K562 (cell line): ENCODE data around the gene RNF114. TPM values are rescaled to one million over a fixed set of nuclear protein-coding genes. Genes with fewer than 3 reads are reported as not detected.

Experiments used
- ATAC-seq: fragments of 200-7000 bp; cut with Tn5 transposase; 3 replicates; pipeline ENCODE4 v1.9.1; 2020; ENCODE audit warnings: moderate library complexity
- BruUV-seq: library from RNA; stranded (reverse); fragments of 400-500 nt; replicated peaks from 2 replicates; lab custom pipeline; 2021; lab: Mats Ljungman, UMichigan
- CTCF ChIA-PET: fragments of 300-600 bp; formaldehyde crosslinking; extraction: SDS; loops from one replicate; lab custom pipeline; 2021; ENCODE audit warnings: low intra/inter-chr PET ratio; lab: Yijun Ruan, JAX
- POLR2A ChIA-PET: fragments of 300-600, 350-650 bp; sonication (Branson Sonifier 250); formaldehyde crosslinking; extraction: SDS; loops from one replicate; lab custom pipeline; 2021; ENCODE audit warnings: antibody characterized with exemption, inconsistent platforms; lab: Yijun Ruan, JAX
- DNase-seq, 4 experiments: peaks; one replicate each; pipeline versions ENCODE4 v3.0.0 to v3.0.0-alpha.2; 2011 to 2018; ENCODE audit warnings: low spot score in 3 of 4, mixed read lengths in 3 of 4; ENCODE audit errors: extremely low read depth in 1 of 4
- FAIRE-seq: peaks from 2 replicates; lab custom pipeline; 2011; peaks lifted over from hg19 to GRCh38; lab: Jason Lieb, UNC
- H2AFZ ChIP-seq: 2 replicates; pipeline ENCODE4 v1.6.0; 2011; ENCODE audit warnings: low read depth, low read length, control low read depth, inconsistent platforms
- H3K27ac ChIP-seq: fragments of 200-600 bp; 3 replicates; pipeline ENCODE4 v1.8.0; 2011; ENCODE audit warnings: low read depth, mild to moderate bottlenecking, control low read depth, inconsistent platforms, low read length, moderate library complexity, mixed read lengths; ENCODE audit errors: extremely low read depth
- H3K27me3 ChIP-seq, 2 experiments: fragments of 300-600 bp in 1 of 2; 2 replicates in 1 of 2; 3 replicates in 1 of 2; pipeline versions ENCODE4 v1.6.0 to v1.8.0; 2011; ENCODE audit warnings: inconsistent platforms in 2 of 2, low read length in 2 of 2, mild to moderate bottlenecking in 1 of 2, mixed read lengths in 1 of 2, moderate library complexity in 1 of 2; ENCODE audit not compliant: control insufficient read depth in 2 of 2, insufficient read depth in 2 of 2
- H3K36me3 ChIP-seq: fragments of 300-600 bp; 3 replicates; pipeline ENCODE4 v1.8.0; 2011; ENCODE audit warnings: mild to moderate bottlenecking, low read length, inconsistent platforms; ENCODE audit not compliant: control insufficient read depth, insufficient read depth
- H3K4me1 ChIP-seq, 2 experiments: fragments of 200-600 bp in 1 of 2; replicated peaks in 1 of 2; 2 replicates in 1 of 2; 3 replicates in 1 of 2; pipeline versions ENCODE4 v1.5.1 to v1.8.0; 2011; ENCODE audit warnings: inconsistent platforms in 2 of 2, low read length in 2 of 2, mild to moderate bottlenecking in 1 of 2, mixed read lengths in 1 of 2, moderate library complexity in 1 of 2; ENCODE audit not compliant: control insufficient read depth in 2 of 2, insufficient read depth in 2 of 2
- H3K4me2 ChIP-seq: 2 replicates; pipeline ENCODE4 v1.6.1; 2011; ENCODE audit warnings: low read length, control low read depth, inconsistent platforms, mixed read lengths; ENCODE audit not compliant: insufficient read depth
- H3K4me3 ChIP-seq: fragments of 200-600 bp; sonication (generic), shearing (Covaris generic); 2 replicates; pipeline ENCODE4 v1.5.1; 2016; ENCODE audit warnings: control low read depth, inconsistent platforms
- H3K79me2 ChIP-seq: fragments of 200-600 bp; 3 replicates; pipeline ENCODE4 v1.8.0; 2011; ENCODE audit warnings: low read length, inconsistent platforms; ENCODE audit not compliant: control insufficient read depth, insufficient read depth
- H3K9ac ChIP-seq, 2 experiments: 2 replicates each; pipeline versions ENCODE4 v1.6.0 to v1.6.1; 2011; ENCODE audit warnings: low read depth in 2 of 2, low read length in 2 of 2, control low read depth in 1 of 2, inconsistent platforms in 1 of 2, mild to moderate bottlenecking in 1 of 2, mixed read lengths in 1 of 2; ENCODE audit not compliant: insufficient read depth in 1 of 2
- H3K9me1 ChIP-seq: one replicate; pipeline ENCODE4 v1.6.0; 2011; ENCODE audit warnings: inconsistent platforms, mild to moderate bottlenecking, low read length, moderate library complexity; ENCODE audit not compliant: control insufficient read depth, insufficient read depth
- H3K9me3 ChIP-seq: replicated peaks from 2 replicates; pipeline ENCODE4 v1.5.1; 2011; ENCODE audit warnings: low read depth, low read length, inconsistent platforms; ENCODE audit not compliant: control insufficient read depth, insufficient read depth
- H4K20me1 ChIP-seq: replicated peaks from 2 replicates; pipeline ENCODE4 v1.6.1; 2011; ENCODE audit warnings: low read length, inconsistent platforms, mixed read lengths; ENCODE audit not compliant: control insufficient read depth, insufficient read depth
- C11orf30 ChIP-seq: fragments of 450-650 bp; IDR thresholded peaks from 2 replicates; pipeline ENCODE4 v1.6.1; 2016; ENCODE audit warnings: low read depth, mild to moderate bottlenecking
- CREBBP ChIP-seq: IDR thresholded peaks from one replicate; pipeline ENCODE4 v1.6.1; 2012; ENCODE audit warnings: low read depth, mild to moderate bottlenecking, control low read depth, inconsistent platforms, low read length
- JUNB ChIP-seq: fragments of 450-650 bp; formaldehyde crosslinking; conservative IDR thresholded peaks from 2 replicates; pipeline ENCODE4 v1.4.0; 2020; ENCODE audit warnings: mild to moderate bottlenecking
- NR1H2 ChIP-seq: sonication (generic); formaldehyde crosslinking; IDR thresholded peaks from 2 replicates; pipeline ENCODE4 v1.4.0; 2020; ENCODE audit warnings: mild to moderate bottlenecking, missing genetic modification reagents
- PHF20 ChIP-seq: fragments of 450-650 bp; IDR thresholded peaks from 2 replicates; pipeline ENCODE4 v1.6.1; 2018; ENCODE audit not compliant: partially characterized antibody
- POLR2G ChIP-seq: fragments of 200-400 bp; formaldehyde crosslinking; IDR thresholded peaks from 2 replicates; pipeline ENCODE4 v1.6.1; 2017; ENCODE audit warnings: low read depth, mild to moderate bottlenecking, antibody characterized with exemption, low read length, moderate library complexity
- RBFOX2 ChIP-seq: fragments of 200-400 bp; formaldehyde crosslinking; IDR thresholded peaks from 2 replicates; pipeline ENCODE4 v1.6.1; 2017; ENCODE audit warnings: low read depth, mild to moderate bottlenecking, low read length, moderate library complexity
- RBM14 ChIP-seq: fragments of 200-400 bp; formaldehyde crosslinking; IDR thresholded peaks from 2 replicates; pipeline ENCODE4 v1.6.1; 2018; ENCODE audit warnings: low read depth, mild to moderate bottlenecking, low read length, moderate library complexity, borderline replicate concordance; ENCODE audit not compliant: insufficient read depth
- SMARCE1 ChIP-seq: fragments of 450-650 bp; IDR thresholded peaks from 2 replicates; pipeline ENCODE4 v1.7.1; 2016; ENCODE audit warnings: mild to moderate bottlenecking
- SNRNP70 ChIP-seq: fragments of 200-400 bp; formaldehyde crosslinking; optimal IDR thresholded peaks from 2 replicates; pipeline ENCODE3; 2017; ENCODE audit warnings: low read depth, low read length
- ZNF316 ChIP-seq: fragments of 450-650 bp; IDR thresholded peaks from 2 replicates; pipeline ENCODE4 v1.6.1; 2016
- WGBS: fragments of 100-300 bp; shearing (Covaris generic); methylation state at CpG from one replicate; pipeline ENCODE4 v1.1.6; 2016; ENCODE audit warnings: low coverage, mixed read lengths; ENCODE audit not compliant: insufficient coverage; ENCODE audit errors: missing lambda C conversion rate; 5-methylcytosine and 5-hydroxymethylcytosine counted together
- in situ Hi-C: fragments of 300-500 bp; cut with MboI; formaldehyde crosslinking; loops from 4 replicates; pipeline ENCODE4 v1.15.0; 2018; ENCODE audit warnings: inconsistent platforms, mixed read lengths
- intact Hi-C: fragments of 100-400 bp; cut with micrococcal nuclease; formaldehyde crosslinking; loops from 2 replicates; pipeline ENCODE4 v1.14.2; 2022
- polyA plus RNA-seq, 8 experiments: library from polyadenylated mRNA; depleted of rRNA in 4 of 8; stranded (reverse) in 5 of 8; unstranded in 3 of 8; fragments of >200 nt; fragmentation: Nextera tagmentation in 2 of 8; fragmentation: Illumina TruSeq in 1 of 8; extraction: Ambion mirVana in 2 of 8; extraction: Trizol in 1 of 8; gene quantifications; 2 replicates each; pipeline versions ENCODE4 v1.2.1 to v1.2.3, GENCODE V29; 2011 to 2014; ENCODE audit warnings: inconsistent platforms in 1 of 8, missing spikeins in 1 of 8
- total RNA-seq, 7 experiments: library from RNA; depleted of rRNA in 6 of 7; stranded (reverse); fragments of >200 nt in 6 of 7; fragmentation: Illumina TruSeq in 2 of 7; extraction: Trizol in 2 of 7; gene quantifications; 2 replicates each; pipeline versions ENCODE4 v1.2.1 to v1.2.3, GENCODE V29; 2011 to 2021; ENCODE audit warnings: low replicate concordance in 1 of 7

RNF114 gene
- total and polyA plus RNA-seq, 9 of the 15 experiments (the other 6 are each of a cell fraction or from before 2014, with no cell fraction given) = 38.6 to 111 (median 62.6) TPM

DNA sequence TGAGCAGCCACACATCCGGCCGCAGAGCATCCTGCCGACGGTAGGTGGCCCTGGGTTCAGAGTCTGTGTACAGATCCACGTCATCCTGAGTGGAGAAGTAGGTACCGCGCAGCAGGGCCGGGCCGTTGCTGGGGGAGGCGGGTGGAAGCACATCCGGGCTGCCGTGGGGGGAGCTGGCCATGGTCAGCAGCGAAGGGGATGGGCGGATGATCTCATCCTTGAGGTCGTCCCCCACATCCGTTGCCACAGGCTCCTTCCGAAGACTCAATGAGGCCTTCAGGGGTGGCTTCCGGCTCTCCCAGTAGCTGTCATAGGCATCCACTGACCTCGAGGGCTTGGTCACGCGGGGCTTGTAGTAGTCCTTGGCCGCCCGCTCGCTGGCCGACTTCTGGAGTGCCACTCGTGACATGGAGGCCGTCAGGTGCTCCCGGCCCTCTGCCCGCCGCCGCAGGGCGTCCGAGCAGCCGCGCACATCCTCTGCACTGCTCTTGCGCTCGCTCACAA lies 30.0 kb upstream of the RNF114 start:
- H3K9me3 ChIP-seq = no peaks in the 10 kb centered on the region
- FAIRE-seq (no peak), DNase-seq (peak in 2 of 4 experiments; percentile 21 to 37), ATAC-seq (no peak)
- peaks cover 0 to 16% of the 10 kb centered on the region in 2 experiments; a peak in 2 of 5 replicates for H3K4me1 ChIP-seq
- H4K20me1 ChIP-seq = peaks cover 3% of the 10 kb centered on the region; the same call in 1 of the 2 replicates
- no peak overlapping the region for H2AFZ ChIP-seq
- no peak overlapping the region for H3K4me2 ChIP-seq
- H3K27ac ChIP-seq = no peak overlapping the region
- H3K4me3 ChIP-seq = no peak overlapping the region
- CTCF ChIA-PET = no interaction called here
- in situ Hi-C loops (no loop called here), intact Hi-C loops (no loop called here)
- no peak overlapping the region; a peak in 1 of 4 replicates for H3K9ac ChIP-seq
- no TSS peak for BruUV-seq
- 90% methylated on average over 20 of the region's 37 CpGs for WGBS
- H3K27me3 ChIP-seq = no peaks in the 10 kb centered on the region
- peaks cover 68% of the 10 kb centered on the region for H3K36me3 ChIP-seq
- H3K79me2 ChIP-seq = peaks cover 20% of the 10 kb centered on the region
- TF ChIP-seq RBM14 (no peak), RBFOX2 (peak; percentile 19; the same call in 1 of the 2 replicates), POLR2G (peak; percentile 6; the same call in 1 of the 2 replicates)
- POLR2A ChIA-PET = interaction anchor here (0.7 to 1.3 kb wide), 3 partner anchors 8 to 180 kb away, joined by 3 to 4 read pairs (median 3); no protein-coding TSS in a partner anchor
- H3K9me1 ChIP-seq = no peaks in the 10 kb centered on the region

DNA sequence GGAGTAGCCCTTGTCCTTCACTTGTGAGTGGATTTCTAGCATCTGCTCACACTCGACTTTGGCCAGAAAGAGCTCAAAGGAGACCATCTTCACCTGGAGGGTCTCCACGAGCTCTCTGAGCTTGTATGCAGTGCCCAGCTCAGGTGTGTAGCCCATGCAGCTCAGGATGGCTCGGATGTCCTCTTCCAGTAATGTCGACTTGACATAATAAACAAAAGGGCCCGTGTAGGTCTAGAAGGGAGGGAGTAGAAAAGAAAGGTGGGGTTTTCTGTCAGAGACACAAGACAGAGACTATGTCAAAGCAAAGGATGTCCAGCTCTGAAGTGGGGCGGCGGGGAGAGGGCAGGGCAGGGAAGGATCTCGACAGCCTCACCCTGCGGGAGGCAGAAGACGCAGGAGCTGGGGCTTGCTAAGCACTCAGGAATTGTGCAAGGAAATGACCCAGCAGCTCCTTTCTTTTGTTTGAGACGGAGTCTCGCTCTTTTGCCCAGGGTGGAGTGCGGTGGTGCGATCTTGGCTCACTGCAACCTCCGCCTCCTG lies 29.5 kb upstream of the RNF114 start:
- in situ Hi-C loops = no loop called here
- POLR2A ChIA-PET = interaction anchor here (0.6 to 0.9 kb wide), 3 partner anchors 30 to 179 kb away, joined by 3 read pairs; partner anchors contain the start of gene RNF114
- Histone ChIP-seq H3K9ac (no peak overlapping the region), H4K20me1 (peaks cover 3% of the 10 kb centered on the region; the same call in 1 of the 2 replicates), H3K27ac (no peak overlapping the region), H3K27me3 (no peaks in the 10 kb centered on the region), H3K9me1 (no peaks in the 10 kb centered on the region), H3K4me1 (peaks cover 0 to 16% of the 10 kb centered on the region in 2 experiments; a peak in 2 of 5 replicates), H3K79me2 (peaks cover 23% of the 10 kb centered on the region), H3K4me2 (no peak overlapping the region), H3K4me3 (no peak overlapping the region), H3K9me3 (no peaks in the 10 kb centered on the region), H3K36me3 (peaks cover 69% of the 10 kb centered on the region), H2AFZ (no peak overlapping the region)
- 90% methylated on average over 13 of the region's 15 CpGs for WGBS
- intact Hi-C loops = no loop called here
- no TSS peak for BruUV-seq
- CTCF ChIA-PET = no interaction called here
- ATAC-seq = no peak
- peak in 1 of 4 experiments; percentile 7 for DNase-seq
- no peak for FAIRE-seq
- TF ChIP-seq SNRNP70 (no peak), JUNB (CRISPR knock-in tag) (no peak), C11orf30 (peak; percentile 43; the same call in 1 of the 2 replicates), CREBBP (no peak), NR1H2 (no peak), PHF20 (no peak), ZNF316 (peak; percentile 33), SMARCE1 (no peak)
